Hippocampal formation (tissue), 2 donors: ENCODE measurements around the gene TNFRSF25.
"Not testable (repeated sequence)": the region's sequence is repeated elsewhere in the genome, so short reads cannot be mapped to it uniquely, and the experiment has no call there.

Source experiments
- DNase-seq, 2 donors: peaks; one replicate each; lab custom pipeline; 2025; lab: John Stamatoyannopoulos, UW

The TNFRSF25 gene

GRCh38 chr1:6468729-6469461 is 2.9 kb upstream of the TNFRSF25 start:
- DNase-seq: no peak

GRCh38 chr1:6467744-6468688 is 2.0 kb upstream of the TNFRSF25 start:
- DNase-seq: no peak

- DNase-seq: no peak
These were observed 1.3 kb upstream of the TNFRSF25 start for GRCh38 chr1:6467224-6467623.

- no peak for DNase-seq
These were observed 778 bp upstream of the TNFRSF25 start for GRCh38 chr1:6466751-6467150.

- DNase-seq: no peak
These were observed 440 bp downstream of the TNFRSF25 start for GRCh38 chr1:6465461-6466005.

GRCh38 chr1:6464915-6465314 is 1.1 kb downstream of the TNFRSF25 start:
- no peak for DNase-seq

GRCh38 chr1:6464514-6464836 is 1.5 kb downstream of the TNFRSF25 start:
- no peak for DNase-seq

- no peak for DNase-seq
These were observed 2.9 kb downstream of the TNFRSF25 start for GRCh38 chr1:6463120-6463412.

GRCh38 chr1:6462412-6463119 is 3.4 kb downstream of the TNFRSF25 start:
- DNase-seq: no peak

- DNase-seq: no peak
These were observed 4.2 kb downstream of the TNFRSF25 start for GRCh38 chr1:6461538-6462411.

GRCh38 chr1:6461051-6461530 is 4.9 kb downstream of the TNFRSF25 start:
- no peak for DNase-seq

- DNase-seq: no peak
These were observed 5.5 kb downstream of the TNFRSF25 start for GRCh38 chr1:6460301-6461050.

GRCh38 chr1:6459850-6460265 is 6.1 kb downstream of the TNFRSF25 start:
- DNase-seq: no peak

GRCh38 chr1:6456800-6457466 is 9.0 kb downstream of the TNFRSF25 start:
- DNase-seq: no peak

- not testable (repeated sequence) for DNase-seq
These were observed 10.0 kb downstream of the TNFRSF25 start for GRCh38 chr1:6455752-6456520.

GRCh38 chr1:6454856-6455751 is 10.9 kb downstream of the TNFRSF25 start:
- no peak for DNase-seq

GRCh38 chr1:6453895-6454855 is 11.8 kb downstream of the TNFRSF25 start:
- not testable (repeated sequence) for DNase-seq
